Colon (tissue), 2 donors: Measurements from ENCODE around the gene MREG.
"Not testable (repeated sequence)": the region's sequence is repeated elsewhere in the genome, so short reads cannot be mapped to it uniquely, and the experiment has no call there.

Experiments used
- FAIRE-seq: peaks from 2 replicates; lab custom pipeline; 2012; peaks lifted over from hg19 to GRCh38; lab: Jason Lieb, UNC
- donor health status: control.
- donor health status: control.

The MREG gene

GRCh38 chr2:215988556-215989207, 24.7 kb downstream of the MREG start:
- FAIRE-seq = not testable (repeated sequence)

- FAIRE-seq = no peak
Observed at GRCh38 chr2:215985257-215985656, 28.1 kb downstream of the MREG start.

- no peak for FAIRE-seq
Observed at GRCh38 chr2:215984661-215985060, 28.7 kb downstream of the MREG start.

- no peak for FAIRE-seq
Observed at GRCh38 chr2:215983581-215984351, 29.6 kb downstream of the MREG start.

- FAIRE-seq = no peak
Observed at GRCh38 chr2:215982465-215982875, 30.9 kb downstream of the MREG start.

GRCh38 chr2:215981115-215981514, 32.2 kb downstream of the MREG start:
- FAIRE-seq = no peak

- no peak for FAIRE-seq
Observed at GRCh38 chr2:215979620-215980019, 33.7 kb downstream of the MREG start.

- no peak for FAIRE-seq
Observed at GRCh38 chr2:215974700-215975429, 38.5 kb downstream of the MREG start.

- FAIRE-seq = no peak
Observed at GRCh38 chr2:215973954-215974699, 39.2 kb downstream of the MREG start.

GRCh38 chr2:215973145-215973792, 40.1 kb downstream of the MREG start:
- no peak for FAIRE-seq

- no peak for FAIRE-seq
Observed at GRCh38 chr2:215971671-215972070, 41.7 kb downstream of the MREG start.

- not testable (repeated sequence) for FAIRE-seq
Observed at GRCh38 chr2:215970894-215971293, 42.5 kb downstream of the MREG start.

- FAIRE-seq = no peak
Observed at GRCh38 chr2:215970425-215970824, 42.9 kb downstream of the MREG start.

GRCh38 chr2:215969131-215969841, 44.1 kb downstream of the MREG start:
- FAIRE-seq = no peak

- FAIRE-seq = no peak
Observed at GRCh38 chr2:215968499-215968898, 44.9 kb downstream of the MREG start.

- no peak for FAIRE-seq
Observed at GRCh38 chr2:215967590-215968378, 45.6 kb downstream of the MREG start.

GRCh38 chr2:215966951-215967350, 46.4 kb downstream of the MREG start:
- no peak for FAIRE-seq

GRCh38 chr2:215966274-215966673, 47.1 kb downstream of the MREG start:
- FAIRE-seq = no peak

GRCh38 chr2:215965532-215966165, 47.7 kb downstream of the MREG start:
- FAIRE-seq = no peak

GRCh38 chr2:215961981-215962380, 51.4 kb downstream of the MREG start:
- no peak for FAIRE-seq
